T-helper 1 cell (primary cell): Measurements from ENCODE around the gene FPR2.
A peak's percentile ranks its signal among the peaks of the same experiment; 100 is the strongest.
"Not testable (repeated sequence)": the region's sequence is repeated elsewhere in the genome, so short reads cannot be mapped to it uniquely, and the experiment has no call there.

ENCODE experiments used
- DNase-seq, 5 donors: peaks; one replicate each; pipeline ENCODE4 v3.0.0-alpha.2; 2012 to 2020

Gene FPR2

DNA sequence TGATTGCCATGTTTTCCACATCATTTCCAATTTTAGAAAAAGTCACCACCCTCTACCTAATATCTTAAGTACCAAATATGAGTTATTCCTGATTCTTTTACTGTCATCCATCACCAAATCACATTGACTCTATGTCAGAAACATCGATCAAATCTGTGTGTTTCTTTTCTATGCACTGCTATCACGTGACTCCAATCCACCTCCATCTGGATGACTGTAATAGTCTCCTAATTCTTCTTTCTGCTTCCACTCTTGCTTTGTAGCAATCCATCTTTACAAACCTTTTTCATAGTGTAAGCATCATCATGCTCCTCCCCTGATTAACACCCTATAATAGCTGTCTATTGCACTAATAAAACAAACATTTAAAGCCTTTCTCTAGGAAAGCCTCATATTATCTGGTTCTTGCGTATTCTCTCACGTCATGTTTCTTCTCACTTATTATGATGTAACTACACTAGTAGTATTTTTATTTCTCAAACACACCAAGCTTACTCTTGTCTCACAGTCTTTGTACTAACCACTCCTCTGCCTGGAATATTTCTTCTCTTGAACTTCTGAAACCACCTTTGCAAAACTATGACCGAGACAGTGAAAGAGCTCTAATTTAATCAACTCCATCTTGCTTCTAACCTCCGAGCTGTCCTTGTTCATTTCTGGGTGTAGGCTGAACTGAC lies 23.3 kb downstream of the FPR2 start:
- no peak for DNase-seq

- DNase-seq, result peak in 1 of 5 donors; percentile 47
Measured at GRCh38 chr19:51784922-51785690, 24.1 kb downstream of the FPR2 start.

GRCh38 chr19:51786646-51787494 lies 25.9 kb downstream of the FPR2 start:
- no peak for DNase-seq

DNA sequence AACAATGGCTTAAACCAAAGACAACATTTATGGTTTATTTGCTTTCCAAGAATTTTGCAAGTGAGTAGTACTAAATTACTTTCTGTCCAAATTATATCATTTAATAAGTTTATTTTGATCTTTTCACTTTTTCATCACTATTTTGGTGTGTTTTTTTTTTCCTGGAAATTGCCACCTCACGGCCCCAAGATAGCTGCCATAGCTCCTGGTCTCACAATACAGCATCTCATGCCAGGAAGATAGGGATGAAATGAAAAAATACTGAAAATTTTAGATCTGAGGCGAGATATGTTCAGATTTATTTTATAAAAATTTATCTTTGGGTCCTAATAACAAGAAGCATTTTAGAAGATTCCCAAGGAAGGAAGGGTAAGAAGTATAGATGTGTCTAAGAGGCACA lies 27.0 kb downstream of the FPR2 start:
- no peak for DNase-seq

DNA sequence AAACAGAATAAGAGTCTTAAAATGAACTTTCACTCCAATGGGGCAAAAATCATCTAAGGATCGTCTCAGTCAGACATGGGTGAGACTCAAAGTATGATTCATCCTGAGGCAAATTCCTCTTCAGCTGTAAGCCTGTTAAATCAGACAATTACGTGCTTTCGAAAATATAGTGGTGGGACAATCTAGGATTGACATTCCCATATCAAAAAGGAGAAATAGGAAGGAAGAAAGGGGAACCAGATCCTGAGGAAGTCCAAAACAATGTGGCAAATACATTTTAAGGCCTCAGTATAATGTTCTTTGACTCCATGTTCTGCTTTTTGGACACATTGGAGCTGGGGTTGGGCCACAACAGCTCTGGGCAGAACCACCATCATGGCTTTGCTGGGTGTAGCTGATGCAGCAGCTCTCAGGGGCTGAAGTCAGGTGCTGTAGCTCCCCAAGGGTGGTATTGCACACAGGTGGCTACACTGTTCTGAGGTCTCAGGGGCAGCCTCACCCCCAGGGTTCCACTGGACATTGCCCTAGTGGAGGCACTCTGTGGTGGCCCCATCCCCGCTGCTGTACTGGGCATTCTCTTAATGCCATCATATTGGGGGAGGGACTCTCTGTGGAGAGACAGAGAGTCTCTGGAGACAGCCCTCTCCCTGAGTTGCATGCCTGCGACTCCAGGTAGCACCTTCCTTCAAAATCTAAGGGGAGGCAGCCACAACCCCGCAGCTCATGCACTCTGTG lies 28.2 kb downstream of the FPR2 start:
- DNase-seq, result no peak

GRCh38 chr19:51792932-51793331 lies 32.0 kb downstream of the FPR2 start:
- DNase-seq, result no peak

GRCh38 chr19:51793994-51794393 lies 33.0 kb downstream of the FPR2 start:
- no peak for DNase-seq

- DNase-seq, result no peak
Measured at GRCh38 chr19:51794885-51795490, 34.0 kb downstream of the FPR2 start, which contains the start of gene FPR3. Gene FPR3 (plus strand): TSS chr19:51795157. CDS start chr19:51823749, 28,592 bp downstream.

- no peak for DNase-seq
Measured at GRCh38 chr19:51796195-51796679, 35.3 kb downstream of the FPR2 start.

DNA sequence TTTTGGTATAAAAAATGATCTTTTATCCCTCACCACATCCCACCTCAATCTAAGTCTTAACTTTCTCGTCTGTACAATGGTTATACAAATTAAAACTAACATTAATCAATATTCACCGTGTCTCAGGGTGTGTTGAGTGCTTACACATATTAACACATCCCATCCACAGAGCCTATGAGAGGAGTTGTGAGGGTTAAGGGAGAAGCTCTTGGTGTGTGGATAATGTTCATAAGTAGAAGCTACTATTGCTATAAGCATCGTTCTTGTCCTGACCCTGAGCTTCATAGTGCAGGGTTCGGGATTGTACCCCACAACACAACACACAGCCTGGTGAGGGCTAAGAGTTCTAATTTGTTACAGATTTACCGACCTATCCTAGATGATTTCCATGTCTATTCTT lies 36.5 kb downstream of the FPR2 start:
- no peak for DNase-seq

GRCh38 chr19:51798062-51798461 lies 37.1 kb downstream of the FPR2 start:
- DNase-seq, result no peak

- no peak for DNase-seq
Measured at GRCh38 chr19:51799034-51799773, 38.2 kb downstream of the FPR2 start.

GRCh38 chr19:51799774-51800472 lies 38.9 kb downstream of the FPR2 start:
- DNase-seq, result no peak

GRCh38 chr19:51800473-51801244 lies 39.7 kb downstream of the FPR2 start:
- DNase-seq, result no peak

GRCh38 chr19:51802775-51803174 lies 41.8 kb downstream of the FPR2 start:
- DNase-seq, result no peak

DNA sequence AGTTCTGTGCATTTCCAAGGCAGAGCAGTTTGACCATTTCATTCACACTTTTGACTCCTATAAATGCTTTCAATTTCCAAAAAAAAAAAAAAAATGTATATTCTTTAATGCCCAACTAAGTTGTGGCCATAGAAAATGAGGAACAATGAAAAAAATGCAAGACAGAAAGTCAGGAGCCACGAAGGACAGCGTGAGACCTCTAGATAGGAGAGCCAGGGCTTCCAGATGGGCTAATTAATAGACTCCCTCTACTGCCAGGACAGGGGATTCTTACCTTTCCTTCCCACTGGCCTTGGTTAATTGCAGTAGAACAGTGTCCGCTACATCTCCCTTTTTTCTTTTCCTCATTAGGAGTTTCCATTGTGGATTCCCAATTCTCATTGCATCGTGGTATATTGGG lies 42.5 kb downstream of the FPR2 start:
- no peak for DNase-seq

GRCh38 chr19:51803967-51804366 lies 43.0 kb downstream of the FPR2 start:
- no peak for DNase-seq

GRCh38 chr19:51804789-51805188 lies 43.8 kb downstream of the FPR2 start:
- DNase-seq, result not testable (repeated sequence)

GRCh38 chr19:51805396-51805795 lies 44.4 kb downstream of the FPR2 start:
- not testable (repeated sequence) for DNase-seq

- DNase-seq, result not testable (repeated sequence)
Measured at GRCh38 chr19:51806571-51806970, 45.6 kb downstream of the FPR2 start.
